22Rv1 (cell line): ENCODE measurements around the gene PIKFYVE.

Experiments
- CTCF ChIP-seq: fragments of 450-650 bp; IDR thresholded peaks from 2 replicates; pipeline ENCODE4 v1.5.1; 2017; ENCODE audit warnings: mild to moderate bottlenecking
- ZFX ChIP-seq: fragments of 450-650 bp; IDR thresholded peaks from 2 replicates; pipeline ENCODE4 v1.6.1; 2017; ENCODE audit warnings: antibody characterized with exemption, borderline replicate concordance

- no peak for TF ChIP-seq CTCF
- TF ChIP-seq ZFX = no peak
Measured at GRCh38 chr2:208224802-208225201, 41.3 kb upstream of the PIKFYVE start.
